ENCODE results near the gene MS4A4A.
"Not testable (repeated sequence)": the region's sequence is repeated elsewhere in the genome, so short reads cannot be mapped to it uniquely, and the experiment has no call there.

The MS4A4A gene

GRCh38 chr11:60281485-60281884, 1.0 kb downstream of the MS4A4A start:
- H3K4me1 ChIP-seq (ENCODE audit: insufficient read depth, poor library complexity, severe bottlenecking) = no peaks in the 10 kb centered on the region
- H3K9me3 ChIP-seq (ENCODE audit: severe bottlenecking) = no peaks in the 10 kb centered on the region
- DNase-seq (ENCODE audit: low spot score) (no peak), ATAC-seq (ENCODE audit: low read depth) (no peak)
- TF ChIP-seq CTCF (IDR thresholded peaks at IDR 0.05; ENCODE audit: poor library complexity, severe bottlenecking) = no peak
- H3K36me3 ChIP-seq (ENCODE audit: low read depth) = no peaks in the 10 kb centered on the region
- H3K27ac ChIP-seq (ENCODE audit: poor library complexity, severe bottlenecking) = no peak overlapping the region
- H3K27me3 ChIP-seq (ENCODE audit: insufficient read depth, poor library complexity, severe bottlenecking) = no peaks in the 10 kb centered on the region
- no peak overlapping the region for H3K4me3 ChIP-seq (ENCODE audit: severe bottlenecking)

- Histone ChIP-seq H3K4me3 (ENCODE audit: severe bottlenecking) (no peak overlapping the region), H3K4me1 (ENCODE audit: insufficient read depth, poor library complexity, severe bottlenecking) (no peaks in the 10 kb centered on the region), H3K27me3 (ENCODE audit: insufficient read depth, poor library complexity, severe bottlenecking) (no peaks in the 10 kb centered on the region), H3K27ac (ENCODE audit: poor library complexity, severe bottlenecking) (no peak overlapping the region), H3K9me3 (ENCODE audit: severe bottlenecking) (no peaks in the 10 kb centered on the region), H3K36me3 (ENCODE audit: low read depth) (no peaks in the 10 kb centered on the region)
- ATAC-seq (ENCODE audit: low read depth) = no peak
- TF ChIP-seq CTCF (IDR thresholded peaks at IDR 0.05; ENCODE audit: poor library complexity, severe bottlenecking) = no peak
- no peak for DNase-seq (ENCODE audit: low spot score)
Observed at GRCh38 chr11:60282286-60282685, 1.8 kb downstream of the MS4A4A start.

- not testable (repeated sequence) for ATAC-seq (ENCODE audit: low read depth); H3K27me3 ChIP-seq (ENCODE audit: insufficient read depth, poor library complexity, severe bottlenecking); H3K4me3 ChIP-seq (ENCODE audit: severe bottlenecking); H3K4me1 ChIP-seq (ENCODE audit: insufficient read depth, poor library complexity, severe bottlenecking); H3K9me3 ChIP-seq (ENCODE audit: severe bottlenecking); H3K36me3 ChIP-seq (ENCODE audit: low read depth); DNase-seq (ENCODE audit: low spot score); H3K27ac ChIP-seq (ENCODE audit: poor library complexity, severe bottlenecking)
Observed at GRCh38 chr11:60285411-60286126, 5.1 kb downstream of the MS4A4A start.

GRCh38 chr11:60288531-60288930, 8.1 kb downstream of the MS4A4A start:
- no peaks in the 10 kb centered on the region for H3K27me3 ChIP-seq (ENCODE audit: insufficient read depth, poor library complexity, severe bottlenecking)
- H3K4me3 ChIP-seq (ENCODE audit: severe bottlenecking) = no peak overlapping the region
- no peaks in the 10 kb centered on the region for H3K4me1 ChIP-seq (ENCODE audit: insufficient read depth, poor library complexity, severe bottlenecking)
- no peak for DNase-seq (ENCODE audit: low spot score)
- no peak for TF ChIP-seq CTCF (IDR thresholded peaks at IDR 0.05; ENCODE audit: poor library complexity, severe bottlenecking)
- H3K36me3 ChIP-seq (ENCODE audit: low read depth) = no peaks in the 10 kb centered on the region
- no peak overlapping the region for H3K27ac ChIP-seq (ENCODE audit: poor library complexity, severe bottlenecking)
- ATAC-seq (ENCODE audit: low read depth) = no peak
- no peaks in the 10 kb centered on the region for H3K9me3 ChIP-seq (ENCODE audit: severe bottlenecking)

GRCh38 chr11:60292145-60292544, 11.7 kb downstream of the MS4A4A start:
- Histone ChIP-seq H3K27me3 (ENCODE audit: insufficient read depth, poor library complexity, severe bottlenecking) (peaks cover 7% of the 10 kb centered on the region), H3K36me3 (ENCODE audit: low read depth) (no peaks in the 10 kb centered on the region), H3K9me3 (ENCODE audit: severe bottlenecking) (no peaks in the 10 kb centered on the region), H3K4me1 (ENCODE audit: insufficient read depth, poor library complexity, severe bottlenecking) (no peaks in the 10 kb centered on the region), H3K27ac (ENCODE audit: poor library complexity, severe bottlenecking) (no peak overlapping the region), H3K4me3 (ENCODE audit: severe bottlenecking) (no peak overlapping the region)
- no peak for TF ChIP-seq CTCF (IDR thresholded peaks at IDR 0.05; ENCODE audit: poor library complexity, severe bottlenecking)
- no peak for ATAC-seq (ENCODE audit: low read depth)
- DNase-seq (ENCODE audit: low spot score) = no peak
